Parathyroid adenoma (tissue), 2 donors: ENCODE results near the gene ARFIP1.

Source experiments
- H2AFZ ChIP-seq: fragments of 300-600 bp; sonication (generic); one replicate; pipeline ENCODE4 v1.7.0; 2017; ENCODE audit warnings: antibody characterized with exemption, mild to moderate bottlenecking
- H3K27ac ChIP-seq: fragments of 300-600 bp; sonication (generic); one replicate; pipeline ENCODE4 v1.7.0; 2017
- H3K27me3 ChIP-seq: fragments of 300-600 bp; sonication (generic); one replicate; pipeline ENCODE4 v1.7.0; 2017; ENCODE audit warnings: low read length; ENCODE audit not compliant: control insufficient read depth, insufficient read depth
- H3K36me3 ChIP-seq: fragments of 300-600 bp; sonication (generic); one replicate; pipeline ENCODE4 v1.7.0; 2017; ENCODE audit warnings: low read length; ENCODE audit not compliant: control insufficient read depth, insufficient read depth
- H3K4me1 ChIP-seq: fragments of 300-600 bp; sonication (generic); one replicate; pipeline ENCODE4 v1.7.0; 2017; ENCODE audit warnings: control low read depth
- H3K4me2 ChIP-seq: fragments of 300-600 bp; sonication (generic); one replicate; pipeline ENCODE4 v1.7.0; 2017; ENCODE audit warnings: low read length
- H3K4me3 ChIP-seq: fragments of 300-600 bp; sonication (generic); one replicate; pipeline ENCODE4 v1.7.0; 2017; ENCODE audit warnings: low read depth, low read length
- H3K79me2 ChIP-seq: fragments of 300-600 bp; sonication (generic); one replicate; pipeline ENCODE4 v1.7.0; 2017; ENCODE audit warnings: control low read depth
- H3K9ac ChIP-seq: fragments of 300-600 bp; sonication (generic); one replicate; pipeline ENCODE4 v1.7.0; 2017; ENCODE audit warnings: mild to moderate bottlenecking
- H3K9me3 ChIP-seq: fragments of 300-600 bp; sonication (generic); one replicate; pipeline ENCODE4 v1.7.0; 2017; ENCODE audit warnings: low read length; ENCODE audit not compliant: control insufficient read depth
- TF ChIP-seq, protein P1 (sequence below): fragments of 300-600 bp; sonication (generic); IDR thresholded peaks from one replicate; pipeline ENCODE4 v1.7.0; 2017; ENCODE audit warnings: antibody characterized with exemption, mild to moderate bottlenecking
- donor health status: primary hyperparathyroidism.

ARFIP1 gene

DNA sequence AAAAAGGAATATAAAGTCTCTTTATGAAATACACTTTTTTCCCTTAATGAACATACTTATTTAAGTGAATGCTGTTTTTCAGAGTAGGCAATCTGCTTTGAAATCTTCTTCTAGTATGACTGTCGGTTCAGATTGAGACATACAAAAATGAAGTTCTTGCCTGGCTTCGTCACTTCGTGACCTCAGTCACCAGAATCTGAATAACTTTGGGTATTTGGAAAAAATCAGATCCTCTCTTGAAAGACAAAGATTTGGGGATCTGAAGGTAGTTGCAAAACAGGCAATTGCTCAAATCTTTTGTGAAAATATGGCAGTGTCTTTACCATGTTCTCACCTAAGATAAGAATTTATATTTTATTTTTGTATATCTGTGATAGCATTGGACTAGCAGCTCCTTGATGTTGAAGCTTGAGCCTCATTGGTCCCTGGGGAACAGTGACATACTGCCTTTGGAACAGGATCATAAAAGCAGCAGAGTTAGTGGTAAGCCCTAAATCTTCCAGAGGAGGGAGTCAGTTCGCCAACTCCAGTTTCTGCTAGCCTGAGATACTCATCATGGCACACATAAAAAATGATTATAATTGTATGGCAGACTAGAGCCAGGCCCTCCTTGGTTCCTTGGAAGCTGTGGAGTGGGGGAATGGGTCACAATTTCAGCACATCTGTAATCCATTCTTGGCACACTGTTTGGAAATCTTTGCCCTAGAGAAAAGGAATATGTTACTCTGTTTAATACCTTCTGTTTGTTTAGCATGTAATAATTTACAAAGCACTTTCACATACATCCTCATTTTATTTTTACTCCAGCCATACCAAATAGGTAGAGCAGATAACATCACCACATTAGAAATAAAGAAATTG is 5.0 kb downstream of the ARFIP1 start:
- no peaks in the 10 kb centered on the region for H3K27me3 ChIP-seq
- no peak overlapping the region for H3K9ac ChIP-seq
- H3K4me2 ChIP-seq = no peak overlapping the region
- no peaks in the 10 kb centered on the region for H3K36me3 ChIP-seq
- H3K4me1 ChIP-seq = peaks cover 2% of the 10 kb centered on the region
- no peak overlapping the region for H3K4me3 ChIP-seq
- H3K27ac ChIP-seq = no peak overlapping the region
- H3K9me3 ChIP-seq = no peaks in the 10 kb centered on the region
- TF ChIP-seq, protein P1, sequence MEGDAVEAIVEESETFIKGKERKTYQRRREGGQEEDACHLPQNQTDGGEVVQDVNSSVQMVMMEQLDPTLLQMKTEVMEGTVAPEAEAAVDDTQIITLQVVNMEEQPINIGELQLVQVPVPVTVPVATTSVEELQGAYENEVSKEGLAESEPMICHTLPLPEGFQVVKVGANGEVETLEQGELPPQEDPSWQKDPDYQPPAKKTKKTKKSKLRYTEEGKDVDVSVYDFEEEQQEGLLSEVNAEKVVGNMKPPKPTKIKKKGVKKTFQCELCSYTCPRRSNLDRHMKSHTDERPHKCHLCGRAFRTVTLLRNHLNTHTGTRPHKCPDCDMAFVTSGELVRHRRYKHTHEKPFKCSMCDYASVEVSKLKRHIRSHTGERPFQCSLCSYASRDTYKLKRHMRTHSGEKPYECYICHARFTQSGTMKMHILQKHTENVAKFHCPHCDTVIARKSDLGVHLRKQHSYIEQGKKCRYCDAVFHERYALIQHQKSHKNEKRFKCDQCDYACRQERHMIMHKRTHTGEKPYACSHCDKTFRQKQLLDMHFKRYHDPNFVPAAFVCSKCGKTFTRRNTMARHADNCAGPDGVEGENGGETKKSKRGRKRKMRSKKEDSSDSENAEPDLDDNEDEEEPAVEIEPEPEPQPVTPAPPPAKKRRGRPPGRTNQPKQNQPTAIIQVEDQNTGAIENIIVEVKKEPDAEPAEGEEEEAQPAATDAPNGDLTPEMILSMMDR = no peak
- H2AFZ ChIP-seq = no peak overlapping the region
- H3K79me2 ChIP-seq = peaks cover 7% of the 10 kb centered on the region

DNA sequence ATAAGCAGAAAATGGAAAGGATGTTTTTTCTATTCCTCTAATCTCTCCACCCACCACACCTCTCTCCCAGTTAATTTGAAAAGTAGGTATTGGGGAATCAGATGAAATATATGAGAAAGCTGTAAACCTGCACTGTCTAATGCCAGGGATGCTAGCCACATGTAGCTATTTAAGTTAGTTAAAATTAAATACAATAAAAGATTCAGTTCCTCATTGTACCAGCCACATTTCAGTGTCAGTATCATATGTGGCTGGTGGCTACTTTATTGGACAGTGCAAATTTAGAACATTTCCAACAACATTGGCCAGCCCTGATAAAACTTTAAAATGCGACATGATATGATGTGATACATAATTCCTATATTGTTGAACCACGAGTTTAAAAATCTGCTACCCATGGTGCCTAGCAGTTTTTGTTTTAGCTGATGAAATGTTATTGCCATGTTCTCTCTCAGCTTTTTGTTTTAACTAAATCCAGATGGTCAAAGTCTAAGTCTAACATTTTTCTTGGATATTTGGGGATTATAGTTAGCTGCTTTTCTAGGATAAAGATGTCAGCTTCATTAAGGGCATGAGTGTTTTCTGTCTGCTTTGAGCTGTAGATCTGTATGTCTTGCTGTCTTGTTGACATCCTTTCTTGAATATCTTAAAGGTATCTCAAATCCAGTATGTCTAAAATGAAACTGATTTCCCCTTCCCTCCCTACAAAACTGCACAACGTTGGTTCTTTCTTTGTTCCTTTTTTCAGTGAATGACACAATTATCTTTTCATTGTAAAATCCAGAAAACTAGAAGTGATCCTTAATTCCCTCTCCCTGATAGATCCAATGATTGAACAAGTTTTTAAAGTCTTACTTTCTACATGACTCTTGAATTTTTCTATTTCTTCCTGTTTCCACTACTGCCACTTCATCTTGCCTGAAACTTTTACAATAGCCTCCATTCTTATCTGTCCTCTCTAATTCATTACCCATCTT is 6.2 kb downstream of the ARFIP1 start:
- Histone ChIP-seq H2AFZ (no peak overlapping the region), H3K27me3 (no peaks in the 10 kb centered on the region), H3K4me3 (no peak overlapping the region), H3K36me3 (no peaks in the 10 kb centered on the region), H3K27ac (no peak overlapping the region), H3K9me3 (no peaks in the 10 kb centered on the region), H3K79me2 (peaks cover 7% of the 10 kb centered on the region), H3K9ac (no peak overlapping the region), H3K4me1 (peaks cover 2% of the 10 kb centered on the region), H3K4me2 (no peak overlapping the region)
- TF ChIP-seq, protein P1 = no peak

DNA sequence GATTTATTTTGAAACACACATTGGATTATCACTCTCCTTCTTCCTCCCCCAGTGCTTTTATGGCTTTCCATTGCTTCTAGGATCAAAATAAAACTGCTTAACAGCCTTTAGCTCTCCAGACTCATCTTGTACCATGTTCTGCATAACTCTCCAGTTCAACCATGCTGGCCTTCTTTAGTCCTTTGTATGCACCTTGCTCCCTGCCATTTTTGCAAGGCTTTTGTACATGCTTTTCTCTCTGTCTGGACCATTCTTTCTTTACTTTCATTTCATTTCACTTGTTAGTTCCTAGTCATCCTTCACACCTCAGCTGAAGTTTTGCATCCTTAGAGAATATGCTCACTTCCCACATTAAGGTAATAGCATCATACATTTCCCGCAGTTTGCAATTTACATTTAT is 6.9 kb downstream of the ARFIP1 start:
- TF ChIP-seq, protein P1 = no peak
- no peak overlapping the region for H3K27ac ChIP-seq

DNA sequence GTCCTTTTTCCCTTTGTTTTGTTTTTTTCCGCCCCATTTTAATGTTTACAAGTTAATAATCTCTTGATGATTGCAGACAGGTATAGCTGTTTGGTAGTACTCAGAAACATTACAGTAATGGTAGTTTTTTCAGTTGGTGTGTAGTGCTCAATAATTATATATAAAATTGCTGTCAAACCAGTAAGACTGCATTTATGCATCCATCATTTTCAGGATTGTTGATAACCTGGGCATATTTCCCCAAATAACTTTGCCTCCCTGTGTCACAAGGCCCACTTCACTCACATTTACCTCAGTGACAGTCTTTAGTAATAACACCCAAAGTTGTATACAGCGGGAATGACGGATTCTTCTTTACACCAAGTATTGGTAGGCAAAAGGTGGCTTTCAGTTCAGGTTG is 16.1 kb downstream of the ARFIP1 start:
- Histone ChIP-seq H3K27me3 (no peaks in the 10 kb centered on the region), H3K4me2 (no peak overlapping the region), H3K4me3 (no peak overlapping the region), H2AFZ (no peak overlapping the region), H3K9ac (no peak overlapping the region), H3K79me2 (peaks cover 19% of the 10 kb centered on the region), H3K36me3 (no peaks in the 10 kb centered on the region), H3K27ac (no peak overlapping the region), H3K4me1 (no peaks in the 10 kb centered on the region), H3K9me3 (no peaks in the 10 kb centered on the region)
- TF ChIP-seq, protein P1 = no peak

More for the DNA sequence above, 6.9 kb downstream of the ARFIP1 start:
- H3K36me3 ChIP-seq = no peaks in the 10 kb centered on the region
- no peak overlapping the region for H3K9ac ChIP-seq
- no peak overlapping the region for H2AFZ ChIP-seq
- peaks cover 7% of the 10 kb centered on the region for H3K79me2 ChIP-seq
- H3K4me2 ChIP-seq = no peak overlapping the region
- H3K4me3 ChIP-seq = no peak overlapping the region
- H3K4me1 ChIP-seq = peaks cover 2% of the 10 kb centered on the region
- no peaks in the 10 kb centered on the region for H3K27me3 ChIP-seq
- H3K9me3 ChIP-seq = no peaks in the 10 kb centered on the region
